ENCODE measurements around the gene LSAMP. TPM values are rescaled to one million over a fixed set of nuclear protein-coding genes. Genes with fewer than 3 reads are reported as not detected.

The LSAMP gene
- total RNA-seq, 1 donor from 2014 or later, result 16.4 TPM

DNA sequence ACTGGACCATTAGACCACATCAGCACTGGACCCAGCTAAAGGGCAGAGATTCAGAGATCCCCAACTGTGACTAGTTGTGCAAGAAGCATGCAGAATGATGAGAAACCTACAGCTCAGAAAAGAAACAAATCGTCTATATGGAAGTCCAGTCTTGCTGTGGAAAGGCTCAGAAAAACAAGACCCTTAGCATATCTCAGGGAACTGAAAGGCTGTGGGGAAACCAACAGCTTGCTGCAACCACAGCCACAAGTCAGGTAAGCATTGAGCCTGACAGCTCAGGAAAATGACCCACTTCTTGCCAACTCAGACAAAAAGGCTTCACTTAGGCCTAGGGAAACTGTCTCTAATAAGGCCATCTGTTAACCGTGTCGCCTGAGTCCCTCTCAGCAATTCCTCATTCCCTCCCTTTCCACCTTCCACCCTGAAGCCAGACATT, 145.6 kb downstream of the LSAMP start:
- Histone ChIP-seq H3K9me3 (ENCODE audit: insufficient read depth, low read depth, low read length) (no peaks in the 10 kb centered on the region), H3K27me3 (ENCODE audit: insufficient read depth, low read length) (no peaks in the 10 kb centered on the region), H3K4me1 (ENCODE audit: insufficient read depth, low read length) (peaks cover 5% of the 10 kb centered on the region), H4K20me1 (ENCODE audit: insufficient read depth, low read length) (no peaks in the 10 kb centered on the region), H3K27ac (ENCODE audit: low read depth, low read length) (no peak overlapping the region), H3K36me3 (ENCODE audit: insufficient read depth, low read length) (no peaks in the 10 kb centered on the region), H3K4me2 (ENCODE audit: low read length) (no peak overlapping the region), H3K9ac (ENCODE audit: low read length) (no peak overlapping the region), H3K4me3 (ENCODE audit: insufficient read depth, low read depth, low read length) (no peak overlapping the region), H2AFZ (ENCODE audit: low read depth, low read length) (no peak overlapping the region), H3K79me2 (ENCODE audit: insufficient read depth, low read length) (no peaks in the 10 kb centered on the region)
- no peaks in the 10 kb centered on the region for H3K27me3 Mint-ChIP-seq (ENCODE audit: low read depth, unreplicated experiment)
- no peaks in the 10 kb centered on the region for H3K36me3 Mint-ChIP-seq (ENCODE audit: low read depth, unreplicated experiment)
- H3K9me3 Mint-ChIP-seq (ENCODE audit: unreplicated experiment), result no peaks in the 10 kb centered on the region
- FAIRE-seq (no peak), DNase-seq (ENCODE audit: low read depth) (no peak)
- no peak overlapping the region for H3K4me3 Mint-ChIP-seq (ENCODE audit: unreplicated experiment)
- H3K27ac Mint-ChIP-seq (ENCODE audit: unreplicated experiment), result no peak overlapping the region
- H3K4me1 Mint-ChIP-seq (ENCODE audit: low read depth, unreplicated experiment), result peaks cover 14% of the 10 kb centered on the region
- TF ChIP-seq EZH2 (IDR thresholded peaks at IDR 0.05; ENCODE audit: insufficient read depth, low read length), result no peak
- no peak for TF ChIP-seq CTCF (IDR thresholded peaks at IDR 0.05; ENCODE audit: insufficient read depth, low read depth, low read length)

DNA sequence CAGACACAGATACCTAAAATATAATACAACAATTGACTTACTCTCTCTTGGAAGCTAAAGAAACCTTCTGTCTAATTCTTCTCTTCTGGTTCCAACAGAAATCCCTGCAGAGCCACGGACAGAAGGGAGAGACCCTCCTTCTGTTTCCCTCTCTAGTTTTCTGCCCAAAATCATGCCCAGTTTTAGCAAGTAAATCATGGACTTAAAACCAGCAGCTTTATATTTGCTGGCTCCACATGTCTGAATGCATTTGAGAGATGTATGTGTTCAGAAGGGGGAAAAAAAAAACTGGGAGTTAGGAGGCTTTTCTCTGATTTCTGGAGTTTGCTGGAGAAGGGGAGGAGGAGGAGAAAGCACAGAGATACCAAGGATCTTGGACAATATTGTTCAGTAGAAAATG, 147.1 kb downstream of the LSAMP start:
- Histone ChIP-seq H3K36me3 (ENCODE audit: insufficient read depth, low read length) (no peaks in the 10 kb centered on the region), H3K27me3 (ENCODE audit: insufficient read depth, low read length) (no peaks in the 10 kb centered on the region), H3K27ac (ENCODE audit: low read depth, low read length) (no peak overlapping the region), H4K20me1 (ENCODE audit: insufficient read depth, low read length) (no peaks in the 10 kb centered on the region), H3K9ac (ENCODE audit: low read length) (no peak overlapping the region), H3K4me1 (ENCODE audit: insufficient read depth, low read length) (peaks cover 5% of the 10 kb centered on the region), H3K4me2 (ENCODE audit: low read length) (no peak overlapping the region), H3K79me2 (ENCODE audit: insufficient read depth, low read length) (no peaks in the 10 kb centered on the region), H3K4me3 (ENCODE audit: insufficient read depth, low read depth, low read length) (no peak overlapping the region), H2AFZ (ENCODE audit: low read depth, low read length) (no peak overlapping the region), H3K9me3 (ENCODE audit: insufficient read depth, low read depth, low read length) (no peaks in the 10 kb centered on the region)
- H3K36me3 Mint-ChIP-seq (ENCODE audit: low read depth, unreplicated experiment), result no peaks in the 10 kb centered on the region
- DNase-seq (ENCODE audit: low read depth), result no peak
- no peak overlapping the region for H3K27ac Mint-ChIP-seq (ENCODE audit: unreplicated experiment)
- H3K27me3 Mint-ChIP-seq (ENCODE audit: low read depth, unreplicated experiment), result no peaks in the 10 kb centered on the region
- TF ChIP-seq CTCF (IDR thresholded peaks at IDR 0.05; ENCODE audit: insufficient read depth, low read depth, low read length) (no peak), EZH2 (IDR thresholded peaks at IDR 0.05; ENCODE audit: insufficient read depth, low read length) (no peak)
- peaks cover 14% of the 10 kb centered on the region for H3K4me1 Mint-ChIP-seq (ENCODE audit: low read depth, unreplicated experiment)
- FAIRE-seq, result no peak
- H3K4me3 Mint-ChIP-seq (ENCODE audit: unreplicated experiment), result no peak overlapping the region
- no peaks in the 10 kb centered on the region for H3K9me3 Mint-ChIP-seq (ENCODE audit: unreplicated experiment)

- no peak overlapping the region for H3K9ac ChIP-seq (ENCODE audit: low read length)
- no peaks in the 10 kb centered on the region for H3K9me3 ChIP-seq (ENCODE audit: insufficient read depth, low read depth, low read length)
- FAIRE-seq (no peak), DNase-seq (ENCODE audit: low read depth) (no peak)
- H3K27me3 ChIP-seq (ENCODE audit: insufficient read depth, low read length), result no peaks in the 10 kb centered on the region
- no peak overlapping the region for H3K4me2 ChIP-seq (ENCODE audit: low read length)
- H3K36me3 ChIP-seq (ENCODE audit: insufficient read depth, low read length), result no peaks in the 10 kb centered on the region
- TF ChIP-seq CTCF (IDR thresholded peaks at IDR 0.05; ENCODE audit: insufficient read depth, low read depth, low read length) (no peak), EZH2 (IDR thresholded peaks at IDR 0.05; ENCODE audit: insufficient read depth, low read length) (no peak)
- no peak overlapping the region for H3K27ac Mint-ChIP-seq (ENCODE audit: unreplicated experiment)
- H3K4me3 ChIP-seq (ENCODE audit: insufficient read depth, low read depth, low read length), result no peak overlapping the region
- no peaks in the 10 kb centered on the region for H3K4me1 ChIP-seq (ENCODE audit: insufficient read depth, low read length)
- H3K27ac ChIP-seq (ENCODE audit: low read depth, low read length), result no peak overlapping the region
- H3K27me3 Mint-ChIP-seq (ENCODE audit: low read depth, unreplicated experiment), result no peaks in the 10 kb centered on the region
- H3K4me1 Mint-ChIP-seq (ENCODE audit: low read depth, unreplicated experiment), result peaks cover 6% of the 10 kb centered on the region
- H3K79me2 ChIP-seq (ENCODE audit: insufficient read depth, low read length), result no peaks in the 10 kb centered on the region
- H4K20me1 ChIP-seq (ENCODE audit: insufficient read depth, low read length), result no peaks in the 10 kb centered on the region
- no peak overlapping the region for H2AFZ ChIP-seq (ENCODE audit: low read depth, low read length)
- no peaks in the 10 kb centered on the region for H3K36me3 Mint-ChIP-seq (ENCODE audit: low read depth, unreplicated experiment)
- no peaks in the 10 kb centered on the region for H3K9me3 Mint-ChIP-seq (ENCODE audit: unreplicated experiment)
- no peak overlapping the region for H3K4me3 Mint-ChIP-seq (ENCODE audit: unreplicated experiment)
Measured at GRCh38 chr3:116291141-116291540, 154.1 kb downstream of the LSAMP start.

Data from astrocyte (in vitro differentiated cells and primary cell).